HG02981 (cell line): Measurements from ENCODE around the gene XG.
"Not testable (repeated sequence)": the region's sequence is repeated elsewhere in the genome, so short reads cannot be mapped to it uniquely, and the experiment has no call there.

ENCODE experiments used
- ATAC-seq: cut with Tn5 transposase; IDR thresholded peaks from one replicate; pipeline ENCODE4 v1.9.1; 2021; ENCODE audit warnings: mild to moderate bottlenecking, moderate library complexity; ENCODE audit not compliant: unreplicated experiment

Gene XG

DNA sequence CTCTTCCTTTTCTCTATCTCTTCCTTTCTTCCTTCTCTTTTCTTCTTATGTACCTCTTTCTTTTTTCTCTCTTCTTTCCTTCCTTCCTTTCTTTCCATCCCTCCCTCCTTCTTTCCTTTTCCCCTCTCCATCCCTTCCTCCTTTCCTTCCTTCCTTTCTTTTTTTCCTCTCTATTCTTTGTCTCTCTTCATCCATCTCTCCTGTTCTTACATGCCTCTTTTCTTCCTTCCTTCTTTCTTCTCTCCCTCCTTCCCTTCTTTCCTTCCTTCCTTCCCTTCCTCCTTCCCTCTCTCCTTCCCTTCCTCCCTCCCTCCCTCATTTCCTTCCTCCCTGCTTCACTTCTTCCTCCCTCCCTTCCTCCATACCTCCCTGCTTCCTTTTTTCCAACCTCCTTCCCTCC lies 19.2 kb upstream of the XG start:
- ATAC-seq, result no peak

DNA sequence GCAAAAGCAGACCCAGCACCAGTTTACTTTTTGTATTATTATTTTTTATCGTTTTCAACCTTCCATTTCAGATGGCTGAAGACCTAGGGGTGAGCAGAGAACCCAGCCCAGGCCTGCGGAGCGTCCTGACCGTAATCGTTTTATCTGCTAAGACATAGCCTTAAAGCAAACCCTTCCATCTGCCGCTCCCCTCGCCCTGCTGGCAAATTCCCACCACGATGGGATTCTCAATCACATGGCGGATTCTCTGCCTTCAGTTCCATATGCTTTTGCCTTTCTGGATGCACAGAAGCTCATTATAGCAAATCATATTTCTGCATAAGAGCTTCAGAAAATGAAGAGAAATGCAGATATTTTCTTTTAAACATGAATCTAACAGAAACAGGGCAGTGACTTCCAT lies 18.6 kb upstream of the XG start:
- no peak for ATAC-seq

DNA sequence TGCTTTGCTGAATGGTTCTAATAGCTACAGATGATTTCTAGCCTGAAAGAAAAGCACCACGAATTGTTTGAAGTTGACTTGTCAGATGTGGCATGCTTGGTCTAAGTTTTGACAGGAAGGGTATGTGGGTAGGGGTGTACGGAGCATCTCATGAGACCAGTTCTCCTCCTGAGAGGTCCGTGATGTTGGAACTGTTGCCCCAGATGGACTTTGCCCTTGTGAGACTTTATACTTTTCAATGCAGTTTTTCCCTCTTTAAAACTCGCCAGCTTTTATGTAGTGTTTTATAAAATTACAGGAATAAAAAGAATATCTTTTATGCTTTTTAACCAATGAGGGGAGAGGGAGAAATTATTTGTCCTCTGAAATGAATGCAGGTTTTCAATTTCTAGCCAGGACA lies 16.6 kb upstream of the XG start:
- ATAC-seq, result no peak

DNA sequence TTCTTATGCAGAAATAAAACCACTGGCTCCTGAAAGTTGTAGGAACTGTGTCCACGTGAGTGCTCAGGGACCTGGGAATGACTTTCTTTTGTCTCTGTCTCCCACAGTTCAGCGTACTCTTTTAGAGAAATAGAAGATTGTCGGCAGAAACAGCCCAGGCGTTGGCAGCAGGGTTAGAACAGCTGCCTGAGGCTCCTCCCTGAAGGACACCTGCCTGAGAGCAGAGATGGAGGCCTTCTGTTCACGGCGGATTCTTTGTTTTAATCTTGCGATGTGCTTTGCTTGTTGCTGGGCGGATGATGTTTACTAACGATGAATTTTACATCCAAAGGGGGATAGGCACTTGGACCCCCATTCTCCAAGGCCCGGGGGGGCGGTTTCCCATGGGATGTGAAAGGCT lies 11.2 kb upstream of the XG start:
- ATAC-seq, result no peak

DNA sequence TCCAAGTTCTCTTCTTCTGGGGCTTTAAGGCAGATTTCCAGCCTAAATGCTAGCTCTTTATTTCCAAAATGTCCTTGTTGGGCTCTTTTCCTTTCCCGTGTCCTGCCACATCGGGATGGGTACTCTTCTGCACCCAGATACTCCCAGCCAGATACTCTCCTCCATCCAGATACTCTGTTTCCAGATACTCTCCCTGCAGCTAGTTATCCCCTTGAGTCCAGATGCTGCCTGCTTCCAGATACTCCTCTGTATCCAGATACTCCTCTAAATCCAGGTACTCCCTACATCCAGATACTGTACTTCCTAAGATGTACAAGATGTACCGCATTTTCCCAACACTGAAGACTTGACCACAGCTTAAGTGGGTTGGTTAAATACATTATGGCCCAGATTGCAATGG lies 10.5 kb upstream of the XG start:
- no peak for ATAC-seq

DNA sequence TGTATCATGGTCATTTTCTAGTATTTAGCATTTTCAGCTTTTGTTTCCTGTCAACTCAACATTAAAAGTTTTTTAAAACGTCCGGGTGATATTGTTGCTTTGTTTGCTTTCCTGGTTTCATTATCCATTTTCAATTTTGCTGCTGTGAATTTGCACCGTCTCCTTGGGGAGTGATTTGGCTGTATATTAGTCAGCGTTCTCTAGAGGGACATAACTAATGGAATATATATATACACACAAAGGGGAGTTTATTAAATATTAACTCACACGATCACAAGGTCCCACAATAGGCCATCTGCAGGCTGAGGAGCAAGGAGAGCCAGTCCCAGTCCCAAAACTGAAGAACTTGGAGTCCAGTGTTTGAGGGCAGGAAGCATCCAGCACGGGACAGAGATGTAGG lies 5.6 kb upstream of the XG start:
- not testable (repeated sequence) for ATAC-seq

DNA sequence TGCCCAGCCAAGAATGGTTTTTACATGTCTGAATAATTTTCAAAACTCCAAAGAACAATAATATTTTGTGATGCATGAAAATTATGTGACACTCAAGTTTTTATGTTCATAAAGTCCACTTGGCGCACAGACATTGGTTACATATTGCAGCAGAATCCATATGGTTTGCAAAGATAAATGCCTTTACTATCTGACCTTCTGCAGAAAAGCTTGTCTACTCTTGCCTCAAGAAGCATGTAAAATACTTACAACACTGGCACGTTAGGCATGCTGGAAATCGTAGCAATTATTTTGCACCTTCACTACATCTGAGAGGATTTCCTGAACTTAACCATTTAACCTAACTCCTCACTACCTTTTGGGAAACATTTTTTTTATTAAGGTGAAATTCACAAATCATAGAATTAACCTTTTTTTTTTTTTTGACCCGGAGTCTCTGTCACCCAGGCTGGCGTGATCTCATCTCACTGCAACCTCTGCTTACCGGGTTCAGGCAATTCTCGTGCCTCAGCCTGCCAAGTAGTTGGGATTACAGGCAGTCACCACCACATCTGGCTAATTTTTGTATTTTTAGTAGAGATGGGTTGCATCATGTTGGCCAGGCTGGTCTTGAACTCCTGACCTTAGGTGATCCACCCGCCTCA lies 3.5 kb upstream of the XG start:
- no peak for ATAC-seq

DNA sequence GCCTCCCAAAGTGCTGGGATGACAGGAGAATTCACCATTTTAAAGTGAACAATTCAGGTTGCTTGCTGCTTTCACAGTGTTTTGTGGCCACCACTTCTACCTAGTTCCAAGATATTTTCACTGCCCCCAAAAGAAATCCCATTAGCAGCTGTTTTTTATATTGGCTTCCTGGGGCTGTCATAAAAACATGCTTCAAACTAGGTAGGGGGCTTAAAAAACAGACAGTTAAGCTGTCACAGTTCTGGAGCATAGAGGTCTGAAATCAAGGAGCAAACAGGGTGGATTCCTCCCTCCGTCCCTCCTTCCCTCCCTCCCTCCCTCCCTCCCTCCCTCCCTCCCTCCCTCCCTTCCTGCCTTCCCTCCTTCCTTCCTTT lies 3.0 kb upstream of the XG start:
- no peak for ATAC-seq

DNA sequence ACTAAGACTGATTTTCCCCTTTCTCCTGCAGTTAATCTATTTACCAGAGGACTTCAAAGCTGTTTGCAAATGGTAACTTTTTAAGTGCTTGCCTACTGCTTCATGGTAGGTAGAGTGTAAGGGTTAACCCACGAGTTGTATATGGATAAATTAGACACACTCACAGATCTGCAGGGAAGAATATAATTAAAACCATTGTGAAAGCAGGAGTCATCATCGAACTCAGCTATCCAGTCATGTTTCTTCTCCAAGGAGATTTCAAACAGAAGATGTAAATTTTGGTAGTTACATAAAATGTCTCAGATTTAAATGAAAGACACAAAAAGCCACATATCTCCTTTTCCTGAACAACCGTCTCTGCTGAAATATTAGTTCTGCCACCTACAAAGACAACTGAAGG lies 549 bp upstream of the XG start:
- no peak for ATAC-seq

DNA sequence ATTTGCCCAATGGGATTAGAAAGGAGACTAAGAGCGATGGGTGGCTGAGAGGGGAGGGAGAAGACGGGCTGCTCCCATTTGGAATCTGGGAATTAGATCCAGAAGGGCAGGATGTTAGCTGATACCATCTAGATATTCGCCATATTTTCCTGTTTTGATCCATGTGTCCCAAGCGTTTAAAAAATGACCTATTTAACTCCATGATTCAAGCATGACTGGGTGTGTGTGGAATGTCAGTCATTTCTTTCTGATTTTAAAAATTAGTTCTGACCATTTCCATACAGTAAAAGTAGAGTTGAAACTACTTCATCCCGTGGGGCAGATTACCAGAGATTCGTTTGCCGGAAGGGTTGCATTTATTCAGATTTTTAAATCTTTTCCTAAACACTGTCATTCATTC lies 601 bp downstream of the XG start:
- not testable (repeated sequence) for ATAC-seq

DNA sequence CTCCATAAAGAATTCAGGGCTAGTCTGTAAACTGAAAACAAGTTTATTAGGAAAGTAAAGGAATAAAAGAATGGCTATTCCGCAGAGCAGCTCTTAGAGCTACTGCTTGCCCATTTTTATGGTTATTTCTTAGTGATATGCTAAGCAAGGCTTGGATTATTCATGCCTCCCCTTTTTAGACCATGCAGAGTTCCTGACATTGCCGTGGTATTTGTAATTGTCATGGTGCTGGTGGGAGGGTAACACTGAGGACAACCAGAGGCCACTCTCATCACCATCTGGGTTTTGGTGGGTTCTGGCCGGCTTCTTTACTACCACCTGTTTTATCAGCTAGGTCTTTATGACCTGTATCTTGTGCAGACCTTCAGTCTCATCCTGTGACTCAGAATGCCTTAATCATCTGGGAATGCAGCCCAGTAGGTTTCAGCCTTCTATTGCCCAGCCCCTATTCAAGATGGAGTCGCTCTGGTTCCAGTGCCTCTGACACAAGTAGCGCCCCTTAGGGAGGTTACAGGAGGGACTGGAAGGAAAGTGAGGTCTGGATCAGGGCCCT lies 3.4 kb downstream of the XG start:
- not testable (repeated sequence) for ATAC-seq

DNA sequence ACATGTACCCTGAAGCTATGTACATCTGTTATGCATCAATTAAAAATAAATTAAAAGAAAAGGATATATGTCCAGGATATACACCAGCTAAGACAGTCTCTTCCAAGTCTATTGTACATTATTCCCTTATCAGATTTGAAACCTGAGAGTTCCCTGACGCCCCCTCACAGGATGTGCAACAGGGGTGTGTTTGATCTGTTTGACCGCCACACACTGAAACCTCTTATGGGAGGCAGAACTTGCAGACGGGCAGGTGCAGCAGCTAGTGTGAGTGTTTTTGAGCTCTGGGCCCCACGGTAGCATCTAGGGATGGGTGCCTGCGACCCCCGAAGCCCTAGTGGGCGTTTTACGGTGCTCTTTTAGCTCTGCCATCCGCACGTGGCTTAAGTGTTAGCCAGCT lies 4.7 kb downstream of the XG start:
- ATAC-seq, result no peak

DNA sequence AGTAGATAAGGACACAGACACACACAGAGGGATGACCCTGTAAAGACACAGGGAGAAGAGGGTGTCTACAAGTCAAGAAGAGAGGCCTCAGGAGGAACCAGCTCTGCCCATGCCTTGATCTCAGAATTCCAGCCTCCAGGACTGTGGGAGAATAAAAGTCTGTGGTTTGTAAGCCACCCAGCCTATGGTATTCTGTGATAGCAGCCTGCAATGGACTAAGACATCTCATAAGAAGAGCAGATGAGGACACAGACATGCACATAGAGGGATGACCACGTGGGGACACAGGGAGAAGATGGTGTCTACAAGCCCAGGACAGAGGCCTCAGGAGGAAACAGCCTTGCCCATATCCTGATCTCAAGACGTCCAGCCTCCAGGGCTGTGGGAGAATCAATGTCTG lies 9.4 kb downstream of the XG start:
- no peak for ATAC-seq

DNA sequence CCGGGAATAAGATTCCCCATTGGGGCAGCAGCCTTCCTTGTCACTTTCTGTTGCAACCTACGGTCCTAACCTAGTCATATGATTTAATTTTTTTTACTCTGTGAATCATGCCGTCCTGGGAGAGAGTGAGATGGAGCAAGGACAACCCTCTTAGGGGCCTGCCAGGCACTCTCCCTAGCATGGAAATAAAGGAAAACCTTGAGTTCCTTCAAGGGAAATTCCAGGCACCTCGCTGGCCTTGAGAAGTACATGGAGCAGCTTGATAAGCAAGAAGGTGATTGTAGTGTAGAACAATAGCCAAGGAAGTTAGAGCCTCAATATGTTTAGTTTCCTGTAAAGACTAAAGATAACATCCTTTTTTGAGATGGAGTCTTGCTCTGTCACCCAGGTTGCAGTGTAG lies 10.8 kb downstream of the XG start:
- not testable (repeated sequence) for ATAC-seq

DNA sequence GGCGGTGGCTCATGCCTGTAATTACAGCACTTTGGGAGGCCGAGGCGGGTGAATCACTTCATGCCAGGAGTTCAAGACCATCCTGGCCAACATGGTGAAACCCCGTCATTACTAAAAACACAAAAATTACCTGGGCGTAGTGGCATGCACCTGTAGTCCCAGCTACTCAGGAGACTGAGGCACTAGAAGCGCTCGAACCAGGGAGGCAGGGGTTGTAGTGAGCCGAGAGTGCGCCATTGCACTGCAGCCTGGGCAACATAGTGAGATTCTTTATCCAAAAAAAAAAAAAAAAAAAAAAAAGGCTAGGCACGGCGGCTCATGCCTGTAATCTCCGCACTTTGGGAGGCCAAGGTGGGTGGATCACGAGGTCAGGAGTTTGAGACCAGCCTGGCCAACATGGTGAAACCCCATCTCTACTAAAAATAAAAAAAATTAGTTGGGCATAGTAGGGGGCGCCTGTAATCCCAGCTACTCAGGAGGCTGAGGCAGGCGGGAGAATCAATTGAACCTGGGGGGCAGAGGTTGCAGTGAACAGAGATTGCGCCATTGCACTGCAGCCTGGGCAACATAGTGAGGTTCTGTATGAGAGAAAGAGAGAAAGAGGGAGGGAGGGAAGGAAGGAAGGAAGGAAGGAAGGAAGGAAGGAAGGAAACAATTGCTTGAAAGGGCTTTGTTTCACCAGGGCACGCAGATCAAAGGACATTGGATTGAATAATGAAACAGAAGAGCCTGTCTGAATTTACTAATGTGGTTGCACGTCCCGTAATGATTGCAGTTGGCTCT lies 13.1 kb downstream of the XG start:
- ATAC-seq, result not testable (repeated sequence)

DNA sequence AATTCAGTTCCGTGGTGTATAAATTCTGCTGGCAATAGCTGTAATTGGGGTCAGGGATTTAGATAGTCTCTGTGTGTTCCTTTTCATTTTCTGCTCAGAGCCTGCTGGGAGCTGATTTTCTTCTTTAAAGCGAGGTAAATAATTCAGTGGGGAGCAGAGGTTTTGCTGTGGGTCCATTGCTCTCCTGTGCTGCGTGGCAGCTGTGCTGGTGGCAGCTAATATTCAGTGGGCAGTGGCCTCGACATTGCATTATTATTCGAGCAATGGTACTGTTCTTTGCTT lies 13.7 kb downstream of the XG start:
- ATAC-seq, result no peak

DNA sequence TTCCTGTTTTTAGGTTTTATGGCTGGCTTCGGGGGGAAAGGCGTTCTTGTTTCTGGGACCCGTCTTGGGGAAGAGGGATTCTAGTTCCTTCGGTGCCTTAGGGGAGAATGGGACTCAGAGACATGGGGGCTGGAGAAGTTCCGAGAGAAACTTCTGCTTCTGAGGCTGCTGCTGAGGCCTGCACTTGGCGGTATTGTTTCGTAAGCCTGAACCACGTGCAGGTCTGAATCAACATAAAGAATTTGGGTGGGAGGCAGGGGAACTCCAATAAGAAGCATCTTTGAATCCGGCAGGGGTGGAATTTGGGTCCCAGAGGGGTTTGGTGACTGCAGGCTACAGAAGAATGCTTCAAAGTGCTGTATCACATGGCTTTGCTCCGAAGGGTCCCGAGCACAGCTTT lies 15.1 kb downstream of the XG start:
- no peak for ATAC-seq

DNA sequence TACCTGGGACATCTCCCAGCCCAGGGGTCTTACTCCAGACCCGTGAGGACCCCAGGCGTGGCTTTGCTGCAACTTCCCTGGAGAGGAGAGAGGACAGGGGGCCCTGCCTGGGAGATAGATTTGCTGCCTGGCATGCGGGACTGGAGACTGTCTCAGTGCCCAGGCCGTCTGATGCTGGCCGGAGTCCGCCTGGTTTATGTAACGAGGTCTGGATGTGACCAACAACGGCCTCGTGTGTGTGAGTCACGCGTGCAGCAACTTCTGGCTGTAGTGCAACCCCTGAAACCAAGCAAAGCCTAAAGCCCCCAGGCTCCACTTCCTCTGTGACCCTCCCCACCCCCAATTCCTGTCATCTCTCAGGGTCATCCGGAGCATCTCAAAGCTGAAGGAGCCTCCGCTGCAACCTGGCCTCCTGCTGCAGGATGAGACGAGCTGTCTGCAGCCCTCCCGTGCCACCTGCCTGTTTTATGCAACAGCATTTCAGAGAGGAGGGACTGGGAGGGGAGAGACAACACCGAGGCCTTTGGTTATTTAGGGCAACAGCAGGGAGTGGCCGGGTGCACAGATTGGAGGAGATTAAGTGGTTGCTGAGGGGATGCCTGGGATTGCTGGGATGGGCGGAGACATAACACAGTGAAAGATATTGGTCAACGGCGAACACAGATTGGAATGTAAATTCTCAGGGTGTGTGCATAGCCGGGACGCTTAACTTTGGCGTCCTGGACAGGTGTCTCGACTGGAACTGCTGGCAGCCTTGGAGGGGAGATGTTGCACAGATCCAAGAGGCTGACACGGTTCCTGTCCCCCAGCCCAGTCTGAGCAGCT lies 16.0 kb downstream of the XG start:
- ATAC-seq, result no peak

DNA sequence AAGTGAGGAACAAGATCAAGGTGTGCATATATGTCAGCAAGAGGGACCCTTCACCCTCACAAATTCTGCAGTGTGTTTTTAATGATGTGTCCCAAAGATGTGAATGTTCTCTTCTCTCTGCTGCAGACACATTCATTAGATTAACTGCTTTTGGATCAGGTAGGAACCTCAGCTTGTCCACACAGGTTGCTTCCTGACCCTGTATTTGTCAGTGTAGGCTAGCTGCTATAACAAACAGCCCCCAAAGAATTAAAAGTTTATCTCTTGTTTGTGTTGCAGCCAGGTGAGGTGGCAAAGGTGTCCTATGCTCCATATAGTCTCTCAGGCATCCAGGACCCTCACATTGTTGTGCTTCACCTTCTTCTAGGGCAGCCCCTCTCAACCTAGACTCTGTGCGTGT lies 17.8 kb downstream of the XG start:
- ATAC-seq, result no peak

DNA sequence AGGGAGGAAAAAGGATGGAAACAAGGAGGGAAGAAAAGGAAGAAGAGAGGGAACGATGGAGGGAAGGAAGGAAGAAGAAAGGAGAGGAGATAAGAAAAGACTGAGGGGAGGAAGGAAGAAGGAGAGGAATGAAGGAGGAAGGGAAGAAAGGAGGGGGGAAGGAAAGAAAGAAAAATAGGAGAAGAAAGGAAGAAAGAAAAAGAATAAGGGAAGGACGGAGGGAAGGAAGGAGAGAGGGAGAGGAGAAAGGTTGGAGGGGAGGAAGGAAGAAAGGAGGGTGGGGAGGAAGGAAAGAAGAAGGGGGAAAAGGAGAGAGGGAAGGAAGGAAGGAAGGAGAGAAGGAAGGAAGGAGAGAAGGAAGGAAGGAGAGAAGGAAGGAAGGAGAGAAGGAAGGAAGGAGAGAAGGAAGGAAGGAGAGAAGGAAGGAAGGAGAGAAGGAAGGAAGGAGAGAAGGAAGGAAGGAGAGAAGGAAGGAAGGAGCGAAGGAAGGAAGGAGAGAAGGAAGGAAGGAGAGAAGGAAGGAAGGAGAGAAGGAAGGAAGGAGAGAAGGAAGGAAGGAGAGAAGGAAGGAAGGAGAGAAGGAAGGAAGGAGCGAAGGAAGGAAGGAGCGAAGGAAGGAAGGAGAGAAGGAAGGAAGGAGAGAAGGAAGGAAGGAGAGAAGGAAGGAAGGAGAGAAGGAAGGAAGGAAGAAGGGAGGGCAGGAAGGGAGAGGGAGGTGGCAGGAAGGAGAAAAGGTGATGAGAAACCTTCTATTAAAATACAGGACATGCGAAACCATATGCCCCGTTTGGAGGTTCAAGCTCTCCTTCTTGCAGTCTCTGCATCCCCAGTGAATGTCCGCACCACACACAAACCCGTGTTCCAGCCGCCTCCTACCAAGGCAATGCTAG lies 21.6 kb downstream of the XG start:
- ATAC-seq, result not testable (repeated sequence)

DNA sequence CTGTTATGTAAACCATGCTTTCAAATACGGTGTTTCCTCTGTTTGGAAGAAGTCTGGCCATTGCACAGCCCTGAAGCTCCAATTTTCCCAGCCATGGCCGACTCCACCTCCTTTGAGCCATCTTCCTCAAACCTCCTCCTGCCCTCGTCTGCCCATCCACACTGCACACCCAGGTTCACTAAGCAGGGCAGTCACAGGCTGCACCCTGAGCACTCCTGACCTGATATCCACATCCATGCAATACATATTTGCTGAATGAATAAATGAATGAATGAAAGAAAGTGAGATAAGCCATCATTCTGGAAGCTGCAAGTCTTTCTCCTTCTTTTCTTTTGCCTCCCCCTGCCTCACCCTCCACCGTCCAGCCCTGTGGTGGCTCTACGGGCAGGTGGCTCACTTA lies 22.2 kb downstream of the XG start:
- no peak for ATAC-seq
